GM19035 (cell line): ENCODE measurements around the gene CHRNA9.
"Not testable (repeated sequence)": the region's sequence is repeated elsewhere in the genome, so short reads cannot be mapped to it uniquely, and the experiment has no call there.

ENCODE experiments used
- ATAC-seq: cut with Tn5 transposase; IDR thresholded peaks from one replicate; pipeline ENCODE4 v1.9.1; 2021; ENCODE audit not compliant: unreplicated experiment

Gene CHRNA9

GRCh38 chr4:40378619-40379018 is 43.5 kb downstream of the CHRNA9 start:
- ATAC-seq, result no peak

DNA sequence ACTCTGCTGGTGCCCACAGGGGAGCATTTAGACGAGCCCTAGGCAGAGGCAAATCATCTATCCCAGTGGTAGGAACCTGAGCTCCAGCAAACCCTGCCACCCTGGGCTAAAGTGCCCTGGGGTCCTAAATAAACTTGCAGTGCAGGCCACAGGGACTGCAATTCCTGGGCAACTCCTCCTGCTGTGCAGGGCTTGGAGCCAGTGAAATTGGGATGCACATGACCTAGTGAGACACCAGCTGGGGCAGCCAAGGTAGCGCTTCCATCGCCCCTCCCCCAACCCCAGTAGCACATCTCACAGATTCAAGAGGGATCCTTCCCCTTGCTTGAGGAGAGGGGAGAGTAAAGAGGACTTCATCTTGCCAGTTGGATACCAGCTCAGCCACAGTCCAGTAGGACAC is 44.1 kb downstream of the CHRNA9 start:
- no peak for ATAC-seq

- ATAC-seq, result no peak
Observed at GRCh38 chr4:40380647-40381046, 45.5 kb downstream of the CHRNA9 start.

- no peak for ATAC-seq
Observed at GRCh38 chr4:40388239-40388638, 53.1 kb downstream of the CHRNA9 start.

DNA sequence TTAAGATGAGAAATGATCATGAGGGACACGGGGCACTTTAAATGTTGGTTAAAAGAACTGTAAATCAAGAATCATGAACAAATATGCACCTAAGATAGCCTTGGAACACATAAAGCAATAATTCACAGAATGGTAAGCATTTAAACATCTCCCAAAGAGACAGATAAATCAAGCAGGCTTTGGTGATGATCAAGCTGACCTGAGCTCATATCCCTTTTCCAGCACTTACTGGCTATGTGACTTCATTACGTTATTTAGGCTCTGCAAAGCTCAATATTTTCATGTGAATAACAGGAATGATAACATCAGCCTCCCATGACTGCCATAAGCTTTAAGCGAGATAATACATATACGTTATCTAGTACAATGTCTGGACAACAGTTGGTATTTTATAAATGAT is 54.9 kb downstream of the CHRNA9 start:
- no peak for ATAC-seq

- not testable (repeated sequence) for ATAC-seq
Observed at GRCh38 chr4:40392241-40392640, 57.1 kb downstream of the CHRNA9 start.

DNA sequence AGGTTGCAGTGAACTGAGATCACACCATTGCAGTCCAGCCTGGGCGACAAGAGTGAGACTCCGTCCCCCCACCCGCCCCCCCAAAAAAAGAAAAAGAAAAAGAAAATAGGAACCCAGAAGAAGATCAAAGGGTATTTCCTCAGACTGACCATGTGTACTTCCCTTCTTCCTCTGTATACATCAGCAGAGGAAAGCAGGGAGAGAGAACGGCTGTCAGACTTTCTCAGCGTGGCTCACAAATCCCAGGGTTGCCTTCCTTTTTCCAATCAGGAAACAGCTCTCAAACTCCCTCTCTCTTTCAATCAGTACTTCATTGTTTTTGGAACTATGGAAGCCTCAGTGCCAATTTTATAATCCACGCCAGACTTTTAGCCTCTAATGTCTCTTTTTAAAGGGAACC is 59.1 kb downstream of the CHRNA9 start:
- no peak for ATAC-seq

- ATAC-seq, result no peak
Observed at GRCh38 chr4:40395166-40395900, 60.2 kb downstream of the CHRNA9 start.

DNA sequence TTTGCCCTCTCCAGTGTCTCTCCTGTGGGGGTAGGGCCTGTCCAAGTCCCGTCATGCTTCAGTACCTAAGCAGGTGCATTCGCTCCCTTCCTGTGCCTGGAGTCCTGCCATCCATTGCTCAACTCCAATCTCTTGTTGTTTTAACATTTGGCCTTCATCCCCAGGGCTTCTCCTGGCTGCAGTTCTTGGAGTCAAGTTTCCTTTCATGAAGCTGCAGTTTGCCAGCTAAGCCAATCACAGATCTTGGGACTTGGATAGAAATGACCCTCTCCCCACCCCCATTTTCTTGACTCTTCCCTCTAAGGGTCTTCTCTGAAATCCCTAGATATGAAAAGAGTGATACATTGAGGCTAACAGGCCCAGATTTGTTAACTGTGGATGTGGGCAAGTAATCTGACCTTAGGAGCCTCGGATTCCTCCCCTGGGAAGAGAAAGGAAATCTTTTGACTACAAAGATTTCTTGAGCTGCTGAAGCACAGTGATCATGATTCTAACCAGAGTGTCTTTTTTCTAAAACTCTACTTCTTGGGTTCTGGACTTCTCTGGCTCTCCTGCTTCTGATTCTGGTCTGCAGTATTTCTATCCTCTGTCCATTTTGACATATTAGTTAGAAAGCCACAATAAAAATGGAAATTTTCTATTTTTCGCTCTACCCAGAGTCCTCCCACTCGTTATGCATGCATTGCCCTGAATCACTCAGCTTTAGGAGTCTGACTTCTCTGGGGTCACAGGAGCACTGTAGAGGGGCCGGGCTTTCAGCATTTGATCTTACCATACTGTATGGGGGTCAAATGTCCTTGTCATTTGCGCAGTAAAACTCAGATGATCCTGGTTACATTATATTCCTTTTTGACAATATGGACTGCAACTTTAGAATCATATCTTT is 61.0 kb downstream of the CHRNA9 start:
- ATAC-seq, result no peak

DNA sequence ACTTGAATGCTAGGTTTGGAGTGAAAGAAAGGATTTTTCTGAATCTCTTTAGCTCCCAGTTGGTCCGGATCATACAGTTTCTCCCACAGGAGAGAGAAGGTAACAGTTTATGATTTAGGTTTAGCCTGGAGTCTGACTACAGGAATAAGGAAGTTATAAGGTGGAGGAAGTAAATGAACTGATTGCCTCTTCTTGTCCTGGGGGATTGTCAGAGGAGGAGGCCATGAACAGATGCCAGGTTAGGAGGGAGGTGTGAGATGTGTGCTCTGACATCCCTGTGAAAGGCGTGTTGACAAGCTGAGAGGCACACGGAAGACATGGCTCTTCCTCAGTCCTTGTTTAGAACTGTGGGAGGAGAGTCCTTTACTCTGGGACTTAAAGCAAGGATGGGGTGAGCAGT is 64.4 kb downstream of the CHRNA9 start:
- no peak for ATAC-seq

- no peak for ATAC-seq
Observed at GRCh38 chr4:40401096-40401495, 66.0 kb downstream of the CHRNA9 start.

DNA sequence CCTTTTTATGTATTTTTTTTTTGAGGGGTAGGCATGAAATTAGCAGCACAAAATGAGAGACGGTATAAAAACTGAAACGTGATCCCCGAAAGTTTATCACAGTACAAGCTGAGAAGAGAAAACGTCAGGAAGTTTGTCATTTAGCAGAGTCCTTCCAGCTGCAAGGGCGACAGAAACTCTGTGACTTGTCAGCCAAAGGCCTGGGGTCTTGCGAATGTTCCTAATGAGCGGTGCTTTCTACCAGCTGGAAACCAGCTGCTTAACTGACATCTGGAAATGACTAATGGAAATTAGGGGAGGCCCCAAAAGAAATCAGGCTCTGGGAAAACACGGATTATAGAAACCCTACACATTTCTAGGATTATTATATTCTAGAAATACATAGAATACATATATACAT is 66.5 kb downstream of the CHRNA9 start:
- no peak for ATAC-seq

GRCh38 chr4:40402556-40402955 is 67.4 kb downstream of the CHRNA9 start:
- no peak for ATAC-seq

GRCh38 chr4:40403081-40403480 is 67.9 kb downstream of the CHRNA9 start:
- ATAC-seq, result no peak
